Measurements from ENCODE around the gene RELB.

The RELB gene

GRCh38 chr19:45003485-45003884 is 2.2 kb downstream of the RELB start:
- Histone ChIP-seq H3F3A (ENCODE audit: insufficient read depth) (peaks cover 23% of the 10 kb centered on the region), H3K4me2 (ENCODE audit: low read depth, low read length, poor library complexity, severe bottlenecking) (no peak overlapping the region), H3K27ac (ENCODE audit: low read depth, low read length) (no peak overlapping the region), H3K9me3 (ENCODE audit: insufficient read depth, low read length) (no peaks in the 10 kb centered on the region), H3K9ac (ENCODE audit: low read length) (no peak overlapping the region), H4K20me1 (ENCODE audit: low read depth, low read length) (no peaks in the 10 kb centered on the region), H3K4me3 (ENCODE audit: insufficient read depth, low read length, poor library complexity, severe bottlenecking) (no peak overlapping the region), H2AFZ (ENCODE audit: low read depth, low read length, severe bottlenecking) (no peak overlapping the region), H3K9me2 (replicated peaks; ENCODE audit: insufficient read depth, low read length) (no peaks in the 10 kb centered on the region), H3K79me2 (ENCODE audit: insufficient read depth, low read length) (peaks cover 28% of the 10 kb centered on the region), H3K27me3 (ENCODE audit: low read length) (no peaks in the 10 kb centered on the region), H3K36me3 (ENCODE audit: low read length) (peaks cover 11% of the 10 kb centered on the region)
- TF ChIP-seq EZH2phosphoT487 (conservative IDR thresholded peaks at IDR 0.05; ENCODE audit: low read length) (no peak), CTCF (IDR thresholded peaks at IDR 0.05; ENCODE audit: insufficient read depth, low read length, poor library complexity, severe bottlenecking) (no peak)

- Histone ChIP-seq H3K4me3 (ENCODE audit: insufficient read depth, low read length, poor library complexity, severe bottlenecking) (no peak overlapping the region), H3K27ac (ENCODE audit: low read depth, low read length) (no peak overlapping the region), H3K9me3 (ENCODE audit: insufficient read depth, low read length) (no peaks in the 10 kb centered on the region), H3K27me3 (ENCODE audit: low read length) (no peaks in the 10 kb centered on the region), H3K36me3 (ENCODE audit: low read length) (peaks cover 15% of the 10 kb centered on the region), H3K4me2 (ENCODE audit: low read depth, low read length, poor library complexity, severe bottlenecking) (no peak overlapping the region), H2AFZ (ENCODE audit: low read depth, low read length, severe bottlenecking) (no peak overlapping the region), H4K20me1 (ENCODE audit: low read depth, low read length) (no peaks in the 10 kb centered on the region), H3K9me2 (replicated peaks; ENCODE audit: insufficient read depth, low read length) (no peaks in the 10 kb centered on the region), H3K9ac (ENCODE audit: low read length) (no peak overlapping the region), H3K79me2 (ENCODE audit: insufficient read depth, low read length) (peaks cover 28% of the 10 kb centered on the region), H3F3A (ENCODE audit: insufficient read depth) (peaks cover 6% of the 10 kb centered on the region)
- no peak for TF ChIP-seq EZH2phosphoT487 (conservative IDR thresholded peaks at IDR 0.05; ENCODE audit: low read length)
- TF ChIP-seq CTCF (IDR thresholded peaks at IDR 0.05; ENCODE audit: insufficient read depth, low read length, poor library complexity, severe bottlenecking) = no peak
These were observed 4.5 kb downstream of the RELB start for GRCh38 chr19:45005787-45006186.

- Histone ChIP-seq H3K27me3 (ENCODE audit: low read length) (no peaks in the 10 kb centered on the region), H3K4me2 (ENCODE audit: low read depth, low read length, poor library complexity, severe bottlenecking) (no peak overlapping the region), H3K27ac (ENCODE audit: low read depth, low read length) (no peak overlapping the region), H3K9me2 (replicated peaks; ENCODE audit: insufficient read depth, low read length) (no peaks in the 10 kb centered on the region), H3K9ac (ENCODE audit: low read length) (no peak overlapping the region), H3F3A (ENCODE audit: insufficient read depth) (peaks cover 14% of the 10 kb centered on the region), H3K4me3 (ENCODE audit: insufficient read depth, low read length, poor library complexity, severe bottlenecking) (no peak overlapping the region), H4K20me1 (ENCODE audit: low read depth, low read length) (no peaks in the 10 kb centered on the region), H2AFZ (ENCODE audit: low read depth, low read length, severe bottlenecking) (no peak overlapping the region), H3K79me2 (ENCODE audit: insufficient read depth, low read length) (peaks cover 16% of the 10 kb centered on the region), H3K9me3 (ENCODE audit: insufficient read depth, low read length) (no peaks in the 10 kb centered on the region), H3K36me3 (ENCODE audit: low read length) (peaks cover 15% of the 10 kb centered on the region)
- TF ChIP-seq EZH2phosphoT487 (conservative IDR thresholded peaks at IDR 0.05; ENCODE audit: low read length) (no peak), CTCF (IDR thresholded peaks at IDR 0.05; ENCODE audit: insufficient read depth, low read length, poor library complexity, severe bottlenecking) (no peak)
These were observed 7.3 kb downstream of the RELB start for GRCh38 chr19:45008552-45008951.
